Activated naive CD8-positive, alpha-beta T cell treated with anti-CD3 and anti-CD28 coated beads for 36 hours (primary cell): Measurements from ENCODE around the gene GPN2. TPM values are rescaled to one million over a fixed set of nuclear protein-coding genes. Genes with fewer than 3 reads are reported as not detected.
"Not testable (repeated sequence)": the region's sequence is repeated elsewhere in the genome, so short reads cannot be mapped to it uniquely, and the experiment has no call there.

Experiments
- DNase-seq: peaks from one replicate; pipeline ENCODE4 v3.0.0; 2021
- H3K27ac Mint-ChIP-seq: one replicate; pipeline ENCODE4 v1.8.0; 2022; ENCODE audit warnings: mild to moderate bottlenecking, moderate library complexity, mixed read lengths
- H3K27me3 Mint-ChIP-seq: one replicate; pipeline ENCODE4 v1.8.0; 2022; ENCODE audit warnings: mild to moderate bottlenecking, mixed read lengths
- H3K36me3 Mint-ChIP-seq: one replicate; pipeline ENCODE4 v1.8.0; 2021; ENCODE audit warnings: mild to moderate bottlenecking, mixed read lengths
- H3K4me1 Mint-ChIP-seq: one replicate; pipeline ENCODE4 v1.8.0; 2021; ENCODE audit warnings: mixed read lengths
- H3K4me3 Mint-ChIP-seq: one replicate; pipeline ENCODE4 v1.8.0; 2022; ENCODE audit warnings: mild to moderate bottlenecking, moderate library complexity, mixed read lengths
- H3K9me3 Mint-ChIP-seq: one replicate; pipeline ENCODE4 v1.8.0; 2022; ENCODE audit warnings: mixed read lengths
- total RNA-seq, 2 experiments: library from RNA; stranded (reverse); gene quantifications; one replicate each; pipeline ENCODE4 v1.2.3, GENCODE V29; 2021

Gene GPN2
- total RNA-seq, 2 experiments from 2014 or later, result 64.1 to 65.0 TPM

DNA sequence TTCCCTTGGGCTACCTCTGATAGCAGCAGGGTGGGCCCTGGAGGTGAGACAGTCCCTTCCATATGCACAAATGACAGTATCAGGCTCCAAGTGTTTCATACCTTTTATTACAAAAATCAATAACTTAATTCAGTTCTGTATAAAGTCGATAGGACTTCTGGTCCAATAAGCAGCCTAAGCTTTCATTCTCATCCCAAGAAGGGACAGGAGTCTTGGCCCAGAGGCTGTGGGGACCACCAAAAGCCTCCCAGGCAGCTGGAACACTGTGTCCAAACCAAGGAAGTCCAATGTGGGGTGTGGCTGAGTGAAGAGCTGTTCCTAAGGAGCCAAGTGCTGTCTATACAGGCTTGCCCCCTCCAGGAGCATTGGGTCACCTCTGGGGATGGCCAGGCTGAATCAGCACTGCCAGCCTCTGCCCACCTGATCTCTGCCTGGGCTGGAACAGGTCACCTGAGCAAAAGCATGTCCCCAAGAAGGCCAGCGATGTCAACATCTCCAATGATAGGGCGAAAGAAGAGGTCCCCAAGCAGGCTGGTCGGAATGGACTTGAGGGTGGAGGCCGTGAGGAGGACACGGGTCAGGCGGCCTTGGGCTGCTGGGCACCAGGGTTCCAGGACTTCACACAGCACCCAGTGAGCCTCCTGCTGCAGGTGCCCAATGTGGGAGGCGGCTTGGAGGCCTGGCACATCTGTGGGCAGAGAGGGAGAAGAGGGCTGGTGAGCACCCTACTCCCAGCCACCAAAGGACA is 21.5 kb upstream of the GPN2 start:
- H3K4me3 Mint-ChIP-seq, result no peak overlapping the region
- H3K9me3 Mint-ChIP-seq, result no peaks in the 10 kb centered on the region
- no peaks in the 10 kb centered on the region for H3K36me3 Mint-ChIP-seq
- no peaks in the 10 kb centered on the region for H3K27me3 Mint-ChIP-seq
- H3K4me1 Mint-ChIP-seq, result no peaks in the 10 kb centered on the region
- DNase-seq, result no peak
- H3K27ac Mint-ChIP-seq, result no peak overlapping the region

GRCh38 chr1:26910343-26911160 is 20.5 kb upstream of the GPN2 start:
- Mint-ChIP-seq H3K27ac (no peak overlapping the region), H3K4me1 (no peaks in the 10 kb centered on the region), H3K4me3 (no peak overlapping the region)

GRCh38 chr1:26909951-26910342 is 19.9 kb upstream of the GPN2 start:
- H3K4me3 Mint-ChIP-seq, result no peak overlapping the region
- no peaks in the 10 kb centered on the region for H3K4me1 Mint-ChIP-seq
- H3K27ac Mint-ChIP-seq, result no peak overlapping the region
- no peaks in the 10 kb centered on the region for H3K27me3 Mint-ChIP-seq
- no peak for DNase-seq
- H3K9me3 Mint-ChIP-seq, result no peaks in the 10 kb centered on the region
- no peaks in the 10 kb centered on the region for H3K36me3 Mint-ChIP-seq

More at GRCh38 chr1:26910343-26911160, 20.5 kb upstream of the GPN2 start:
- DNase-seq, result no peak
- Mint-ChIP-seq H3K36me3 (no peaks in the 10 kb centered on the region), H3K27me3 (no peaks in the 10 kb centered on the region), H3K9me3 (no peaks in the 10 kb centered on the region)

- H3K9me3 Mint-ChIP-seq, result no peaks in the 10 kb centered on the region
- H3K27ac Mint-ChIP-seq, result no peak overlapping the region
- no peaks in the 10 kb centered on the region for H3K4me1 Mint-ChIP-seq
- no peaks in the 10 kb centered on the region for H3K36me3 Mint-ChIP-seq
- no peaks in the 10 kb centered on the region for H3K27me3 Mint-ChIP-seq
- DNase-seq, result no peak
- no peak overlapping the region for H3K4me3 Mint-ChIP-seq
Measured at GRCh38 chr1:26907071-26907917, 17.2 kb upstream of the GPN2 start.

- no peaks in the 10 kb centered on the region for H3K36me3 Mint-ChIP-seq
- DNase-seq, result no peak
- no peaks in the 10 kb centered on the region for H3K9me3 Mint-ChIP-seq
- H3K4me3 Mint-ChIP-seq, result peak overlapping the region; percentile 97
- H3K27me3 Mint-ChIP-seq, result no peaks in the 10 kb centered on the region
- H3K4me1 Mint-ChIP-seq, result peaks cover 18% of the 10 kb centered on the region
- H3K27ac Mint-ChIP-seq, result peak overlapping the region; percentile 99
Measured at GRCh38 chr1:26900815-26901511, 10.9 kb upstream of the GPN2 start.

DNA sequence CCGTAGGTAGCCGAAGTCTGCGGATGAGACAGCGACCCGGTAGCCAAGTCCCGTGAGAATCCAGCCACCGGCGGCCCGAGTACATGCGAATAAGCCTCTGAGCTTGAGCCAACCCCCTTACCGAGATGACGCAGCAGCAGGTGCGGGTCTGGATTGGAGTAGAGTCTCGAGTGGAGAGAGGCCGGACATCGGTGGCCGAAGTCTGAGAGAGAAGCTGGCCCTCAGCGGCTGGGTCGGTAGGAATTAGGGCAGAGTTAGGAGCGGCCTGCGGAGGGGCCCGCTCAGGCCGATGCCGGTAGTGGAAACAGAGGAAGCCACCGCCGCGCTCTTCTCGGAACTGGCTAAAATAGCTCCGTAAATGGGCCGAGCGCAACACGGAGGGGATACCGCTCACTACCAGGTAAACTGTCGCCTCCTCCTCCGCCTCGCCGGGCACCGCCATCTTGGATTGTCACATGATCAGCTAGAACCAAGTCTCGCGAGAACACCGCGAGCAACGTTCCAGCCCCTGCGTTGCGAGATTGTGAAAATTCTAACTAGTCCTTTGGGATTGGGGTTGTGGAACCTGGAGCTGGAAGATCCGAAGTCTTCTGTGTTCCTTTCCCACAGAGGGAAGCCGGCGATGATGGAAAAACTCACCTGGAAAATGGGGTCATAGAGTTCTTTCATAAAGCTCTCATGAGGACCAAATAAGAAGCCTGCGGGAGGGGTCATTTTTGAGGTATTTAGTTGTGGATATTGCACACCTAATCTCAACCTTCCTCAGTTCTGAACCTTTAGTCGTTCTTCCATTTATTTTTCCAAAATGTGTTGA is 10.1 kb upstream of the GPN2 start, which contains the start of gene GPATCH3:
TSS of gene GPATCH3 (minus strand) at position 467 of the 814 bp plus-strand sequence. CDS start at position 442, 25 bp downstream.
- Mint-ChIP-seq H3K27ac (peak within 1 kb of the TSS; percentile 99), H3K27me3 (no peaks in the 10 kb centered on the region)

GRCh38 chr1:26897351-26897750 is 7.3 kb upstream of the GPN2 start:
- Mint-ChIP-seq H3K4me3 (no peak overlapping the region), H3K9me3 (no peaks in the 10 kb centered on the region), H3K36me3 (peaks cover 8% of the 10 kb centered on the region), H3K4me1 (peaks cover 18% of the 10 kb centered on the region), H3K27ac (no peak overlapping the region), H3K27me3 (no peaks in the 10 kb centered on the region)
- DNase-seq, result no peak

More for the DNA sequence above, 10.1 kb upstream of the GPN2 start, which contains the start of gene GPATCH3:
- Mint-ChIP-seq H3K4me1 (peaks cover 18% of the 10 kb centered on the region), H3K4me3 (peak within 1 kb of the TSS; percentile 97), H3K9me3 (no peaks in the 10 kb centered on the region), H3K36me3 (no peaks in the 10 kb centered on the region)
- DNase-seq, result peak; percentile 87

- peaks cover 13% of the 10 kb centered on the region for H3K36me3 Mint-ChIP-seq
- H3K27ac Mint-ChIP-seq, result peak overlapping the region; percentile 1
- H3K9me3 Mint-ChIP-seq, result no peaks in the 10 kb centered on the region
- H3K27me3 Mint-ChIP-seq, result no peaks in the 10 kb centered on the region
- H3K4me3 Mint-ChIP-seq, result no peak overlapping the region
- H3K4me1 Mint-ChIP-seq, result peaks cover 15% of the 10 kb centered on the region
- DNase-seq, result no peak
Measured at GRCh38 chr1:26894263-26894662, 4.2 kb upstream of the GPN2 start.

DNA sequence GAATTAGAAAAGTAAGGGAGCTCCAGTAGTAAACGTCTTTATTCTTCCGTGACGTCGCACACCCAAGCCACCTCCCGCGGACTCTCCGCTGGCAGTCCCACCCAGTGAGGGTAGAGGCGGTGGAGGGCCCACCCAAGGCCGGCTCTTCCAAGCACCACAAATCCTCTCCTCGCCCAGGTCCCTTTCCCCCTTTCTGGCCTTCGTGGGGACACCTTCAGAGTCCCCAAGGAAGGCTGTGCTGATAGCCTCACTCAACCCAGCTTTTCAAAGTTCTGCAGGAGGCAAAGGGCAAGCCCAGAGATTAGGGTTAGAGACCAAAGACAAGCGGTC is 349 bp upstream of the GPN2 start:
- Mint-ChIP-seq H3K27me3 (no peaks in the 10 kb centered on the region), H3K36me3 (peaks cover 32% of the 10 kb centered on the region), H3K4me1 (peaks cover 21% of the 10 kb centered on the region), H3K9me3 (no peaks in the 10 kb centered on the region), H3K27ac (peak overlapping the region; percentile 97), H3K4me3 (peak overlapping the region; percentile 100)
- DNase-seq, result no peak

DNA sequence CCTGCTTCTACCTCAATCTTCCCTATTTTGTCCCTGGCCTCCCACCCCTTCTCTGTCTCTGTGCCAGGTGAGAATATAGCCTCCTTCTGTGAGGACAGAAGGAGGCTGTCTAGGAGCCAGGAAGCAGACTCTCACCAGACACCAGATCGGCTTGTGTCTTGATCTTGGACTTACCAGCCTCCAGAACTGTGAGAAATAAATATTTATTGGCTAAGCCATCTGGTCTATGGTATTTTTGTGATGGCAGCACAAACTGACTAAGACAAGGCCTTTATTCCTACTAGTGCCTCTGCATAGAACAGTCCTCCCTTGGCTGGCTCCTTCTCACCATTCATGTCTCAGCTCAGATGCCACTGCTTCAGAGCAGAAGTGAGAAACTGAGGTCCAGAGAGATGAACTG is 1.9 kb downstream of the GPN2 start:
- peak overlapping the region; percentile 97 for H3K27ac Mint-ChIP-seq
- H3K9me3 Mint-ChIP-seq, result no peaks in the 10 kb centered on the region
- H3K4me1 Mint-ChIP-seq, result peaks cover 21% of the 10 kb centered on the region

GRCh38 chr1:26887125-26887524 is 3.0 kb downstream of the GPN2 start:
- DNase-seq, result no peak
- Mint-ChIP-seq H3K9me3 (no peaks in the 10 kb centered on the region), H3K27ac (peak overlapping the region; percentile 27)

More for the DNA sequence above, 1.9 kb downstream of the GPN2 start:
- H3K4me3 Mint-ChIP-seq, result peak overlapping the region; percentile 100
- H3K36me3 Mint-ChIP-seq, result peaks cover 44% of the 10 kb centered on the region
- DNase-seq, result no peak
- H3K27me3 Mint-ChIP-seq, result no peaks in the 10 kb centered on the region

GRCh38 chr1:26882696-26883463 is 7.2 kb downstream of the GPN2 start:
- H3K4me1 Mint-ChIP-seq, result peaks cover 4% of the 10 kb centered on the region
- peaks cover 35% of the 10 kb centered on the region for H3K36me3 Mint-ChIP-seq
- H3K9me3 Mint-ChIP-seq, result no peaks in the 10 kb centered on the region
- H3K4me3 Mint-ChIP-seq, result no peak overlapping the region
- DNase-seq, result no peak
- H3K27me3 Mint-ChIP-seq, result no peaks in the 10 kb centered on the region
- no peak overlapping the region for H3K27ac Mint-ChIP-seq

More at GRCh38 chr1:26887125-26887524, 3.0 kb downstream of the GPN2 start:
- H3K4me1 Mint-ChIP-seq, result peaks cover 21% of the 10 kb centered on the region
- peaks cover 48% of the 10 kb centered on the region for H3K36me3 Mint-ChIP-seq
- H3K27me3 Mint-ChIP-seq, result no peaks in the 10 kb centered on the region
- H3K4me3 Mint-ChIP-seq, result peak overlapping the region; percentile 37

DNA sequence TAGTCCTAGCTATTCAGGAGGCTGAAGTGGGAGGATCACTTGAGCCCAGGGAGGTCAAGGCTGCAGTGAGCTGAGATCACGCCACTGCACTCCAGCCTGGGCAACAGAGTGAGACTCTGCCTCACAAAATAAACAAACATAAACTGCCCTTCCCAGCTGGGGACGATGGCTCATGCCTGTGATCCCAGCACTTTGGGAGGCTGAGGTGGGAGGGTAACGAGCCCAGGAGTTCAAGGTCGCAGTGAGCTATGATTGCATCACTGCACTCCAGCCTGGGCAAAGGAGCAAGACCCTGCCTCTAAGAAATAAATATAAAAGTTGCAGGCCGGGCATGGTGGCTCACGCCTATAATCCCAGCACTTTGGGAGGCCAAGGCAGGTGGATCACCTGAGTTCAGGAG is 8.5 kb downstream of the GPN2 start:
- not testable (repeated sequence) for H3K4me3 Mint-ChIP-seq, H3K4me1 Mint-ChIP-seq, H3K27ac Mint-ChIP-seq, DNase-seq, H3K27me3 Mint-ChIP-seq, H3K9me3 Mint-ChIP-seq
- H3K36me3 Mint-ChIP-seq, result peaks cover 34% of the 10 kb centered on the region
